ENCODE results near the gene MMP15.
A peak's percentile ranks its signal among the peaks of the same experiment; 100 is the strongest.
"Not testable (repeated sequence)": the region's sequence is repeated elsewhere in the genome, so short reads cannot be mapped to it uniquely, and the experiment has no call there.

The MMP15 gene

DNA sequence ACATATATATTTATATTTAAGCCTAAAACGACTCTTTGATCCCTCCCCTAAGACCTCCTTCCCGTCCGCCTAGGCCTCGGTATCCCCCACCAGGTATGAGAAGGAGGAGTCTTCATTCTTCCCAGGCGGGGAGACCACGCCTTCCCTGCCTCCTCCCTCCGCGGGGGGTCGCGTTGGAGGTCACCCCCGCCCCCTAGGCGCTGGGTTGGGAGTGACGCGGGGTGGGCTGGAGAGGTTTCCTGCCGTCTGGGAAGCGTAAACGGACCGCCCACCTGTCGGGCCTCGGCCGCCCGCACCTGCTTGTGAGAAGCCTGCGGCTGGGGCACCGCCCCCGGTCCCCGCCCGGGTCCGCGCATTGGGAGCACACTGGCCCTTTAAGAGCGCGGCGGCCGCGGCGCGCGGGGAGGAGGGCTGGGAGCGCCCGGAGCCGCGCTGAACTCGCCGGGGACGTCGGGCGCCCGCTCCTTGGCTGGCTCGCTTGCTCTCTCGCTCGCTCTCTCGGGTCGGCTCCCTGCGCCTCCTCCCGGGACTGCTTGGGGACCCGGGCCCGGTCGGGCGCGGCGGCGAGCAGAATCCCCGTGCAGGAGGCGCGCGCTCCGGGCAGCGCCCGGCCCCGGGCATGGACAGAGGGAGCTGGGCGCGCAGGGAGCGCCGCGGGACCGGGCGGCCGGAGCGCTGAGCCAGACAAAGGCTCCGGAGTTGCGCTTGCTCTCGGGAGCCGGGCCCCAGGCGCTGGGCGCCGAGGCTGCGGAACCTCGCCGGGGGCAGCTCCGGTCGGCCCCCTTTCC is at the start of gene MMP15:
TSS of gene MMP15 (plus strand) at position 404 of the 788 bp plus-strand sequence. CDS start 597 bp downstream, outside the sequence.
- peak in 1 of 2 donors; percentile 19 for DNase-seq (ENCODE audit: low read depth in 2 of 2)

- no peak for DNase-seq (ENCODE audit: low read depth in 2 of 2)
Observed at GRCh38 chr16:57976331-57976796, 49.2 kb upstream of the MMP15 start.

GRCh38 chr16:57977418-57978069 is 48.0 kb upstream of the MMP15 start:
- no peak for DNase-seq (ENCODE audit: low read depth in 2 of 2)

DNA sequence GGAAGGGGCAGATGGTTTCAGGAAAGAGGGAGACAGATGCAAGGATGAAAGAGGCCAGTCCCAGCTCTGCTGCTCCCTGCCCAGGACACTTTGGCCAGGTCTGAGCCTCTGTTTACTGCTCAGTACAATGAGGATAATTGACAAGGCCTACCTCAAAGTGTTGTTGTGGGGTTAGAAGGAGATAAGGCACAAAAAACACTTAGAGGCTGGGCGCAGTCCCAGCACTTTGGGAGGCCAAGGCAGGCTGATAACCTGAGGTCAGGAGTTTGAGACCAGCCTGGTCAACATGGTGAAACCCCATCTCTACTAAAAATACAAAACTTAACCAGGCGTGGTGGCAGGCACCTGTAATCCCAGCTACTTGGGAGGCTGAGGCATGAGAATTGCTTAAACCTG is 47.5 kb upstream of the MMP15 start:
- not testable (repeated sequence) for DNase-seq (ENCODE audit: low read depth in 2 of 2)

- no peak for DNase-seq (ENCODE audit: low read depth in 2 of 2)
Observed at GRCh38 chr16:57979006-57979585, 46.5 kb upstream of the MMP15 start.

GRCh38 chr16:57981636-57982035 is 43.9 kb upstream of the MMP15 start:
- no peak for DNase-seq (ENCODE audit: low read depth in 2 of 2)

DNA sequence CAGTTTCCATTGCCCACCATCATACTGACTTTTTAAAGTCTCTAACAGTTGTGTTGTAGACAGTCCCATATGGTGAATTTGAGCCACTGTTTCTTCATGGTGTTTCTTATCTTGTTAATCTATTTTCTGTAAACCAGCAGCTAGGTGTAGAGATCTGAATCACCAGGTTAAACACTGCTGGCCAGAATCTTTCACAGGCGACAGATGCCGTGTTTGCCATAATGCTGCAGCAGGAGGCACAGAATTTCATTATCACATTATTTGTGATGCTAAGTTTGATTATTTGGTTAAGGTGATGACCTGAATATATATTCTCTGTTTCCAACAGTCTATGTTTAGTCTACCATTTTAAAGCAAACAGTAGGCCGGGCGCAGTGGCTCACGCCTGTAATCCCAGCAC is 43.2 kb upstream of the MMP15 start:
- DNase-seq (ENCODE audit: low read depth in 2 of 2): no peak

- peak; percentile 73 to 78 for DNase-seq (ENCODE audit: low read depth in 2 of 2)
Observed at GRCh38 chr16:57984443-57985203, 40.9 kb upstream of the MMP15 start.

DNA sequence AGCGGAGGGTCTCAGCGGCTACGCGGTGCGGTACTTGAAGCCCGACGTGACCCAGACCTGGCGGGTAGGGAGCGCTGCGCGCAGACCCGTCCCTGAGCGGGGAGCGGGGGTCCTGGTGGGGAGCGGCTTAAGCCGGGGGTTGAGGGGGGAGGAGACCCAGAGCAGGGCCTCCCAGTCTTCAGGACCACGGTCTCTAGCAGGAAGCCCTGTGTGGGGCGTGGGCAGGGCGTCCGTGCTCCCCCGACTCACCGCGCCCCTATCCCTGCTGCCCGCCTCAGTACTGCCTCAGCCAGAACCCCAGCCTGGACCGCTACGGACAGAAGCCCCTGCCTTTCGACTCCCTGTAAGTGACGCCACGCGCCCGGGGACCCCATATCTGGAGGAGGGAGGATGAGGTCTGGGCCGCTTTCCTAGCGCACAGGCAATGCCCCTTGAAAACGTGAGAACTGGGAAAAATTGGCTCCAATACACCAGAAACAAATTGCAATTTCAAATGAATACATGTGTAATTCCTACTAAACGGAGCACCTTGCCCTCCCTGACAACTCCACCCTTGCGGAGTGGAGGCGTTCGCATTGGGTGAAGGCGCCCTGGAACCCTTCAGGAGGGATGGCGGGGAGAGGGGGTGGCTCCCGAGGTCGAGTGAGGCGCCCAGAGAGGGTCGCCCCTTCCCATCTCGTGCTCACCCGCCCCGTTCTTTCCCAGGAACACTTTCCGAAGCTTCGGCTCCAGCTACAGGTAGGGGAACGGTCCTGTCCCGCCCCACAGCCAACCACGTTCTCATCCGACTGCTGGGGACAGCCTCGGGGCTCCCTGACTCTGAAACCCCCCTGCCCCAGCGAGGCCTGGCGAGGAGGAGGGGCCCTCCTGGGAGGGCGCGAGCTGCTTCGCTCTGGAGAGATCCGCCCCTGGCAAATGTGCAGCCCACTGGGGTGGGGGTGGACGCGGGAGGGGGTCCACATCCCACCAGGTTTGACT is 40.1 kb upstream of the MMP15 start:
- no peak for DNase-seq (ENCODE audit: low read depth in 2 of 2)

- no peak for DNase-seq (ENCODE audit: low read depth in 2 of 2)
Observed at GRCh38 chr16:57986196-57986595, 39.4 kb upstream of the MMP15 start.

DNA sequence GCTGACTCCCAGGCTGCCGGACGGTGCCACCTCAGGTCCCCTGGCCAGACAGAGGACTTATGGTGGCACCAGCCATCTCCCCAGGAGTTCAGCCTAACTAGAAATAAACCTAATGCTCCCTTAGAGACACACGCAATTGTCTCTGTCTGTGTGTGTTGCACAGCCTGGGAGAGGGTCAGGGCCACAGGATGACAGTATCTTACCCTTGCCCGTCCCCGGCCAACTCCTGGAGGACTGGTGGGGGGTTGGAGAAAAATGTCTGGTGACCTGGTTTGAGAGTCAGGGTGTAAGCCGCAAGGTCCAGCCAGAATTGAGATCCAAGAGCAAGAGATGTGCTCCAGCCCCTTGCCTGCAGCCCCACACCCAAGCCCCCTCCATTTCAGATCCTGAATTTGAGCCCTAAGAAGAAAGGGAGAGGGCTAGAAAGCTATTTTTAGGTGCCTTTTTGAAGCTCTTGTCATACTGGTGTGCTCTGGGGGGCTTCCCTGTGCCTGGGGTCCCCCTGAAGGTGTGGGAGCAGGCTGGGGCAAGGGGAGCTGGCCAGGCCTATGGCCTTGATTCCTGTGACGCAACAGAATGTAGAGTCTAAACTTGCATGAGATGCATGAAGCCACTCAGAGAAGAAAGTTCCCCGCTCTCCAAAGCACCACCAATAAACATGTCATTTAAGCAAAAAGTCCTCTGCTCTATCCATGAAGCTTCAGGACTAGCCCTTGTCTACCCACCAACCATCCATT is 37.9 kb upstream of the MMP15 start:
- no peak for DNase-seq (ENCODE audit: low read depth in 2 of 2)

DNA sequence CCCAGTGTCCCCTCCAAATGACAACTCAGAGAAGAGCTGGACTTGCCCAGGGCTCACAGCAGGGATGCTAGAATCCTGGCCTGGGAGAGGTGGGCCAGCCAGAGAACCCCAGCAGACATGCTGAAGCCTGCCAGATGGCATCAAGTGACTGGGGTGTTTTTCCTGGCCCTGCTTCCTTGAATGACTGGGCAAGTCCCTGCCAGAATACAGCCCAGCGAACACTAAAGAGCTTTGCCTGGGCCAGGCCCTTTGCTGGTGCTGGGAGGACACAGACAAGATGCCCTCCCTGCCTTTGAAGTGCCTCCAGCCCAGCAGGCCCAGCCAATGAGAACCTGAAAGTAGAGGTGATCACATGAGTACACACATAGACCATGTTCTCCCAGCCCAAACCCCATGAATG is 36.6 kb upstream of the MMP15 start:
- no peak for DNase-seq (ENCODE audit: low read depth in 2 of 2)

DNA sequence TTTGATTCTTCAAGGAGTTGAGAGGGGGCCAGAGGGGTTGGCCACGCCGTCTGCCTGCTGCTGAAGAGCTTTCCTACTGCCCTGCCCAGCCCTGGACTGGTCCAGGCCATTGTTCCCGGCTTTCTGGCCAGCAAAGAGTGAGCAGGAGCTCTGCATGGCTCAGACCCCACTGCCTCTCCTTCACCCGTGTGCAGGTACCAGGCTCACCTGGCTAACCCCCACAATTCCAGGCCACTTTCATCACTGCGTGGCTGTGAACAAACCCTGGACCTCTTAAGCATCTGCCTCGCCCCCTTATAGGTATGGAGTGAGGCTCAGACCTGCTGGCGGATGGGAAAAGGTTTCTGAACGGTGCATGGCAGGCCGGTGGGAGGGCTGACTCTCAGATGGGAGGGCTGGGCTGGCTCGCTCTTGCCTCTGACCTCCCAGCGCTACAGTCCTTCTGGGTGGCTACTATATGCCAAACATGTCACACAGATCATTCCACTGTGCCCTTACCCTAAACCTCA is 33.9 kb upstream of the MMP15 start:
- no peak for DNase-seq (ENCODE audit: low read depth in 2 of 2)

- DNase-seq (ENCODE audit: low read depth in 2 of 2): no peak
Observed at GRCh38 chr16:57992084-57992483, 33.5 kb upstream of the MMP15 start.

DNA sequence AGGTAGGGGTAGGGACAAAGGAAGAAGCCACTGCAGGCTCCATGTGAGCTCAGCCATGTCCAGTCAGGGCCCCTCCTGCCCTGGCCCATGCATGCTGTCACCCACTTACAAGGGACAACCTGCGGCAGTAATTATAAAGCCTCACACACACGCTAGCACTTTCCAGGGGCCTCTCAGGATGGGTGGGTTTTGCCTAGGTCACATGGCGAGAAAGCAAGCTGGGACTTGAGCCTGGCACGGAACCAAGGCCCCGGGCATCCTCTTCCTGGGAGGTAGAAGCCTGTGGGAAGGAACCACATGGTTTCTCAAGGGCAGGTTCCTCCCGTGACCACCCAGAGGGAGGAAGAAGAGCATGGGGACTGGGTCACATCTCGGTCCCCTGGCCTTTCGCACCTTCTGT is 32.1 kb upstream of the MMP15 start:
- no peak for DNase-seq (ENCODE audit: low read depth in 2 of 2)

- no peak for DNase-seq (ENCODE audit: low read depth in 2 of 2)
Observed at GRCh38 chr16:57993897-57994296, 31.7 kb upstream of the MMP15 start.

DNA sequence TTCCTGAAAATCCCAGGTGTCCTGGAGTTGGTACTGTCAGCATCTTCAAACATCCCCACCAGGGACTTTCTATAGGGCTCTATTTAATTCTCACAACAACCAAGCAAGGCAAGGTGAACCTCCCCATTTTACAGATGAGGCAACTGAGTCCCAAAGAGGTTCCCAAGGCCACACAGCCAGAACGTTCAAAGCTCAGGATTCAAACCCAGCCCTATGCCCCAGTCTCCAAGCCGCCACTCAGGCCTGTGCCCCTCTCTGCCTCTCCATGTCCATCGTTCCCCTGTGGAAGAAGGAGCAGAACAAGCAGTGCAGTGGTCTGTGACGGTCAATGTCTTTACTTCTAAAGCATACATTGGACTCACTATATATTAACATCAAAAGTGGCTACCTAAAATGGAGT is 31.2 kb upstream of the MMP15 start:
- DNase-seq (ENCODE audit: low read depth in 2 of 2): no peak

GRCh38 chr16:57994778-57995177 is 30.8 kb upstream of the MMP15 start:
- no peak for DNase-seq (ENCODE audit: low read depth in 2 of 2)

DNA sequence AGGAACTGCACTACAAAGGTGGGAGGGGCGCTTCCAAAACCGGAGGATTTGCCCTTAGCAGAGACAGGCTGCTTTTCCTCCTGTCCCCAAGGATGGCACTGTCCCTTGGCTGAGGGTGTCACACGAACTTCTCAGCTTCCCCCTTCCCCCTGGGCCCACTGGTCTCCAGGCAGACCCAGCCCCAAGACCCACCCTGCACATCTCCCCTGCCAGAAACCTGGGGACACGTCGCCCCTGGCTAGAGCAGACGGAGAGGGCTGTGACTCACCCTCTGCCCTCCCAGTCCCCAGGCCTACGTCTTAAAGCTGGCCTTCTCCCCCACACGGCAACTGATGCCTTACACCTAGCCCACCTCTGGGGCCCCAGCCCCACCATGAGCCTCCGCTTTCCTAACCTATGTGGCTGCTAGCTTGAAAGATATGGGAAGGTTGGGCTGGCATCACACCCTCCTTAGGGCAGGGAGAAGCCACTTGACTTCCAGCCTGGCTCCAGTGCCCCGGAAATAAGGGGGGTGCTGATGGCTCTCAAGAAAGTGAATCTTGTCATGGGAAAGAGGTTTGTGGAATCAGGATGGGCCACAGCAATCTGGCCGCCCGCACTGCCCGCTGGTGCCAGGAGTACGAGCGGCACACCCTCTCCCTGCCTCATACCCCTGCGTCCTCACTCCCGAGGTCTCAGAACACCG is 29.7 kb upstream of the MMP15 start:
- no peak for DNase-seq (ENCODE audit: low read depth in 2 of 2)

All from stimulated activated CD8-positive, alpha-beta memory T cell treated with anti-CD3 and anti-CD28 coated beads, Interleukin-7, amount 100 ng/mL, for 1 hour (primary cell).